Amniotic stem cell (primary cell): Measurements from ENCODE around the gene SMARCA4.

Experiments
- DNase-seq: peaks from one replicate; lab custom pipeline; 2025; lab: John Stamatoyannopoulos, UW

The SMARCA4 gene

GRCh38 chr19:11034449-11035213 is 73.8 kb downstream of the SMARCA4 start:
- no peak for DNase-seq

GRCh38 chr19:11035441-11036377 is 74.9 kb downstream of the SMARCA4 start:
- peak; percentile 67 for DNase-seq

GRCh38 chr19:11038511-11038910 is 77.7 kb downstream of the SMARCA4 start:
- DNase-seq: no peak

GRCh38 chr19:11041194-11041593 is 80.4 kb downstream of the SMARCA4 start:
- DNase-seq: no peak

- no peak for DNase-seq
Measured at GRCh38 chr19:11041966-11042627, 81.3 kb downstream of the SMARCA4 start.

GRCh38 chr19:11044431-11044830 is 83.6 kb downstream of the SMARCA4 start:
- no peak for DNase-seq

GRCh38 chr19:11045536-11045935 is 84.7 kb downstream of the SMARCA4 start:
- DNase-seq: no peak

GRCh38 chr19:11046605-11047354 is 86.0 kb downstream of the SMARCA4 start:
- no peak for DNase-seq

- DNase-seq: no peak
Measured at GRCh38 chr19:11047866-11048265, 87.0 kb downstream of the SMARCA4 start.

- no peak for DNase-seq
Measured at GRCh38 chr19:11050323-11051114, 89.7 kb downstream of the SMARCA4 start.

GRCh38 chr19:11053817-11054195 is 93.0 kb downstream of the SMARCA4 start:
- DNase-seq: no peak

- DNase-seq: no peak
Measured at GRCh38 chr19:11054200-11054599, 93.4 kb downstream of the SMARCA4 start.

- no peak for DNase-seq
Measured at GRCh38 chr19:11054628-11055027, 93.8 kb downstream of the SMARCA4 start.

GRCh38 chr19:11058246-11059030 is 97.6 kb downstream of the SMARCA4 start:
- DNase-seq: no peak

- DNase-seq: no peak
Measured at GRCh38 chr19:11059511-11060358, 98.9 kb downstream of the SMARCA4 start.

- DNase-seq: no peak
Measured at GRCh38 chr19:11061952-11062351, 101.1 kb downstream of the SMARCA4 start.

- no peak for DNase-seq
Measured at GRCh38 chr19:11063434-11063833, 102.6 kb downstream of the SMARCA4 start.

- DNase-seq: no peak
Measured at GRCh38 chr19:11064831-11065303, 104.0 kb downstream of the SMARCA4 start.

- DNase-seq: no peak
Measured at GRCh38 chr19:11066326-11066725, 105.5 kb downstream of the SMARCA4 start.
